Measurements from ENCODE around the gene LRRC39.
"Not testable (repeated sequence)": the region's sequence is repeated elsewhere in the genome, so short reads cannot be mapped to it uniquely, and the experiment has no call there.

LRRC39 gene

GRCh38 chr1:100178091-100178490 is at the start of gene LRRC39:
Gene LRRC39 (minus strand): TSS chr1:100178256. CDS start chr1:100168516, 9,740 bp downstream.
- DNase-seq, result no peak

GRCh38 chr1:100222428-100222827 is 44.4 kb upstream of the LRRC39 start:
- DNase-seq, result no peak

GRCh38 chr1:100219883-100220282 is 41.8 kb upstream of the LRRC39 start:
- DNase-seq, result peak; percentile 10

- DNase-seq, result no peak
Measured at GRCh38 chr1:100219457-100219856, 41.4 kb upstream of the LRRC39 start.

- DNase-seq, result no peak
Measured at GRCh38 chr1:100217834-100218233, 39.8 kb upstream of the LRRC39 start.

GRCh38 chr1:100215101-100215500 is 37.0 kb upstream of the LRRC39 start:
- no peak for DNase-seq

- no peak for DNase-seq
Measured at GRCh38 chr1:100213141-100213540, 35.1 kb upstream of the LRRC39 start.

GRCh38 chr1:100206301-100206700 is 28.2 kb upstream of the LRRC39 start:
- DNase-seq, result no peak

GRCh38 chr1:100205593-100205992 is 27.5 kb upstream of the LRRC39 start:
- DNase-seq, result not testable (repeated sequence)

GRCh38 chr1:100205103-100205502 is 27.0 kb upstream of the LRRC39 start:
- DNase-seq, result not testable (repeated sequence)

- DNase-seq, result not testable (repeated sequence)
Measured at GRCh38 chr1:100202703-100203102, 24.6 kb upstream of the LRRC39 start.

GRCh38 chr1:100200060-100200459 is 22.0 kb upstream of the LRRC39 start:
- DNase-seq, result not testable (repeated sequence)

- no peak for DNase-seq
Measured at GRCh38 chr1:100198596-100198995, 20.5 kb upstream of the LRRC39 start.

GRCh38 chr1:100188617-100189016 is 10.6 kb upstream of the LRRC39 start:
- no peak for DNase-seq

- DNase-seq, result no peak
Measured at GRCh38 chr1:100187912-100188311, 9.9 kb upstream of the LRRC39 start.

GRCh38 chr1:100184536-100184935 is 6.5 kb upstream of the LRRC39 start:
- no peak for DNase-seq

- DNase-seq, result no peak
Measured at GRCh38 chr1:100183370-100183769, 5.3 kb upstream of the LRRC39 start.

GRCh38 chr1:100177295-100178041 is 588 bp downstream of the LRRC39 start:
- DNase-seq, result no peak

- no peak for DNase-seq
Measured at GRCh38 chr1:100168051-100168450, 10.0 kb downstream of the LRRC39 start.

GRCh38 chr1:100164702-100165101 is 13.4 kb downstream of the LRRC39 start:
- no peak for DNase-seq

GRCh38 chr1:100164216-100164615 is 13.8 kb downstream of the LRRC39 start:
- no peak for DNase-seq

GRCh38 chr1:100162881-100163280 is 15.2 kb downstream of the LRRC39 start:
- no peak for DNase-seq

- no peak for DNase-seq
Measured at GRCh38 chr1:100152271-100152670, 25.8 kb downstream of the LRRC39 start.

- DNase-seq, result no peak
Measured at GRCh38 chr1:100151679-100152078, 26.4 kb downstream of the LRRC39 start.

- DNase-seq, result no peak
Measured at GRCh38 chr1:100147875-100148274, 30.2 kb downstream of the LRRC39 start.
